PC-9 (cell line): Measurements from ENCODE around the gene PHF21B. TPM values are rescaled to one million over a fixed set of nuclear protein-coding genes. Genes with fewer than 3 reads are reported as not detected.

Experiments
- BruUV-seq: library from RNA; stranded (reverse); fragments of 400-500 nt; replicated peaks from 2 replicates; lab custom pipeline; 2021; lab: Mats Ljungman, UMichigan
- CTCF ChIA-PET: fragments of 300-600 bp; sonication (Branson Sonifier 250); formaldehyde crosslinking; loops from one replicate; lab custom pipeline; 2022; ENCODE audit warnings: antibody characterized with exemption; lab: Charles Lee
- POLR2A ChIA-PET: fragments of 300-600 bp; sonication (Branson Sonifier 250); formaldehyde crosslinking; loops from one replicate; lab custom pipeline; 2022; ENCODE audit warnings: antibody characterized with exemption; ENCODE audit not compliant: unreplicated experiment; lab: Charles Lee
- DNase-seq, 2 experiments: peaks; one replicate each; pipeline versions ENCODE4 v3.0.0 to v3.0.0-alpha.2; 2015 to 2022; ENCODE audit warnings: mixed read lengths in 1 of 2
- H2AFZ ChIP-seq: fragments of 200-600 bp; sonication (generic); 2 replicates; pipeline ENCODE4 v1.8.1; 2017; ENCODE audit warnings: antibody characterized with exemption
- H3F3A ChIP-seq: fragments of 200-600 bp; sonication (generic); 2 replicates; pipeline ENCODE4 v1.8.1; 2017; ENCODE audit warnings: antibody characterized with exemption, mild to moderate bottlenecking, low read depth; ENCODE audit not compliant: insufficient read depth
- H3K27ac ChIP-seq: fragments of 200-600 bp; sonication (generic); 2 replicates; pipeline ENCODE4 v1.6.1; 2016; ENCODE audit warnings: mixed run types
- H3K27me3 ChIP-seq: fragments of 200-600 bp; sonication (generic); 2 replicates; pipeline ENCODE4 v1.6.1; 2016; ENCODE audit warnings: low read depth, mixed run types; ENCODE audit not compliant: insufficient read depth
- H3K36me3 ChIP-seq: fragments of 200-600 bp; sonication (generic); 2 replicates; pipeline ENCODE4 v1.6.1; 2016; ENCODE audit warnings: low read depth, mixed run types
- H3K4me1 ChIP-seq: fragments of 200-600 bp; sonication (generic); replicated peaks from 2 replicates; pipeline ENCODE4 v1.6.1; 2016; ENCODE audit warnings: mixed run types; ENCODE audit not compliant: insufficient read depth
- H3K4me2 ChIP-seq: fragments of 200-600 bp; sonication (generic); 2 replicates; pipeline ENCODE4 v1.6.1; 2017; ENCODE audit warnings: mixed run types
- H3K4me3 ChIP-seq: fragments of 200-600 bp; sonication (generic); 2 replicates; pipeline ENCODE4 v1.6.1; 2016; ENCODE audit warnings: mixed run types
- H3K79me2 ChIP-seq: fragments of 200-600 bp; sonication (generic); 2 replicates; pipeline ENCODE4 v1.6.1; 2017; ENCODE audit warnings: low read depth, mixed run types
- H3K9me2 ChIP-seq: fragments of 200-600 bp; sonication (generic); 2 replicates; pipeline ENCODE4 v1.8.1; 2017; ENCODE audit warnings: mild to moderate bottlenecking; ENCODE audit not compliant: insufficient read depth
- H3K9me3 ChIP-seq: fragments of 200-600 bp; sonication (generic); 2 replicates; pipeline ENCODE4 v1.8.1; 2016; ENCODE audit warnings: low read depth; ENCODE audit not compliant: insufficient read depth
- H4K20me1 ChIP-seq: fragments of 200-600 bp; sonication (generic); 2 replicates; pipeline ENCODE4 v1.8.1; 2017; ENCODE audit not compliant: insufficient read depth
- CTCF ChIP-seq: fragments of 200-600 bp; sonication (generic); conservative IDR thresholded peaks from 2 replicates; pipeline ENCODE4 v1.6.1; 2017; ENCODE audit warnings: mixed run types, antibody characterized with exemption, mild to moderate bottlenecking, moderate library complexity
- EZH2 ChIP-seq: fragments of 200-600 bp; sonication (generic); IDR thresholded peaks from 2 replicates; pipeline ENCODE4 v1.8.0; 2017; ENCODE audit warnings: antibody characterized with exemption, low read depth
- intact Hi-C: fragments of 100-400 bp; cut with micrococcal nuclease; formaldehyde crosslinking; loops from one replicate; pipeline ENCODE4 v1.10.0; 2022; ENCODE audit not compliant: unreplicated experiment
- total RNA-seq: library from RNA; stranded (reverse); gene quantifications from 2 replicates; pipeline ENCODE4 v1.2.3, GENCODE V29; 2021

PHF21B gene
- total RNA-seq, 1 experiment from 2014 or later, result not detected

- Histone ChIP-seq H3K27me3 (peaks cover 98% of the 10 kb centered on the region), H4K20me1 (0 out of 2 replicates have a peak, but pooled peaks cover 5% of the 10 kb centered on the region), H3K79me2 (no peaks in the 10 kb centered on the region), H3K36me3 (no peaks in the 10 kb centered on the region), H2AFZ (no peak overlapping the region), H3F3A (no peaks in the 10 kb centered on the region), H3K4me2 (no peak overlapping the region), H3K9me3 (no peaks in the 10 kb centered on the region), H3K4me3 (no peak overlapping the region), H3K27ac (no peak overlapping the region), H3K4me1 (no peaks in the 10 kb centered on the region), H3K9me2 (no peaks in the 10 kb centered on the region)
- intact Hi-C loops, result no loop called here
- BruUV-seq, result no TSS peak
- no peak for TF ChIP-seq EZH2
- TF ChIP-seq CTCF, result no peak
- DNase-seq, result no peak
- ChIA-PET CTCF (no interaction called here), POLR2A (interaction anchor here (0.7 kb wide), 1 partner anchor 50 kb away, joined by 8 read pairs; no protein-coding TSS in a partner anchor)
These were observed 56.7 kb downstream of the PHF21B start for GRCh38 chr22:44952863-44953746.

GRCh38 chr22:44951510-44951816 lies 58.3 kb downstream of the PHF21B start:
- Histone ChIP-seq H3K4me3 (no peak overlapping the region), H3K9me3 (no peaks in the 10 kb centered on the region), H4K20me1 (no peaks in the 10 kb centered on the region), H3K27me3 (peaks cover 98% of the 10 kb centered on the region), H3K79me2 (no peaks in the 10 kb centered on the region), H2AFZ (no peak overlapping the region), H3K9me2 (no peaks in the 10 kb centered on the region), H3K4me1 (no peaks in the 10 kb centered on the region), H3K36me3 (no peaks in the 10 kb centered on the region), H3K27ac (no peak overlapping the region), H3F3A (no peaks in the 10 kb centered on the region), H3K4me2 (no peak overlapping the region)
- BruUV-seq, result no TSS peak
- POLR2A ChIA-PET, result no interaction called here
- no peak for TF ChIP-seq EZH2
- no peak for TF ChIP-seq CTCF
- intact Hi-C loops, result no loop called here
- no peak for DNase-seq
- CTCF ChIA-PET, result no interaction called here

- Histone ChIP-seq H3F3A (no peaks in the 10 kb centered on the region), H3K27me3 (peaks cover 98% of the 10 kb centered on the region), H2AFZ (no peak overlapping the region), H4K20me1 (no peaks in the 10 kb centered on the region; the same call in 1 of the 2 replicates), H3K4me2 (no peak overlapping the region), H3K4me1 (no peaks in the 10 kb centered on the region), H3K9me3 (no peaks in the 10 kb centered on the region), H3K36me3 (no peaks in the 10 kb centered on the region), H3K9me2 (no peaks in the 10 kb centered on the region), H3K27ac (no peak overlapping the region), H3K4me3 (no peak overlapping the region), H3K79me2 (no peaks in the 10 kb centered on the region)
- TF ChIP-seq CTCF, result no peak
- no peak for TF ChIP-seq EZH2
- intact Hi-C loops, result no loop called here
- BruUV-seq, result no TSS peak
- CTCF ChIA-PET, result no interaction called here
- POLR2A ChIA-PET, result no interaction called here
- DNase-seq, result no peak
These were observed 58.8 kb downstream of the PHF21B start for GRCh38 chr22:44950806-44951509.
